Suprapubic skin (tissue), 4 donors: ENCODE results near the gene DOC2B. TPM values are rescaled to one million over a fixed set of nuclear protein-coding genes. Genes with fewer than 3 reads are reported as not detected.
A peak's percentile ranks its signal among the peaks of the same experiment; 100 is the strongest.

Experiments
- DNase-seq, 2 donors: peaks; one replicate each; pipeline ENCODE4 v3.0.0-alpha.2; 2019; ENCODE audit warnings: low spot score in 2 of 2
- H3K27ac ChIP-seq: fragments of 200-600 bp; sonication (generic); one replicate; pipeline ENCODE4 v1.5.1; 2019
- H3K27me3 ChIP-seq: fragments of 200-600 bp; sonication (generic); one replicate; pipeline ENCODE4 v1.5.1; 2019
- H3K36me3 ChIP-seq: fragments of 200-600 bp; sonication (generic); one replicate; pipeline ENCODE4 v1.5.1; 2019
- H3K4me1 ChIP-seq: fragments of 200-600 bp; sonication (generic); one replicate; pipeline ENCODE4 v1.5.1; 2019
- H3K4me3 ChIP-seq: fragments of 200-600 bp; sonication (generic); one replicate; pipeline ENCODE4 v1.5.1; 2019; ENCODE audit warnings: mild to moderate bottlenecking
- H3K9me3 ChIP-seq: fragments of 200-600 bp; sonication (generic); one replicate; pipeline ENCODE4 v1.5.1; 2019
- CTCF ChIP-seq, 2 donors: fragments of 200-600 bp in 1 of 2; fragments of 450-650 bp in 1 of 2; sonication (generic) in 1 of 2; IDR thresholded peaks; one replicate each; pipeline ENCODE4 v1.5.1; 2016 to 2019; ENCODE audit warnings: antibody characterized with exemption in 2 of 2, mild to moderate bottlenecking in 1 of 2, moderate library complexity in 1 of 2
- EP300 ChIP-seq: sonication (generic); formaldehyde crosslinking; IDR thresholded peaks from one replicate; pipeline ENCODE4 v1.6.1; 2017; ENCODE audit warnings: antibody characterized with exemption
- POLR2A ChIP-seq, 2 donors: fragments of 450-650 bp; IDR thresholded peaks; one replicate each; pipeline ENCODE4 v1.6.1; 2017; ENCODE audit warnings: antibody characterized with exemption in 2 of 2, mild to moderate bottlenecking in 2 of 2, moderate library complexity in 2 of 2
- POLR2AphosphoS5 ChIP-seq, 3 donors: sonication (generic); formaldehyde crosslinking; IDR thresholded peaks; one replicate each; pipeline ENCODE4 v1.6.1; 2017; ENCODE audit warnings: antibody characterized with exemption in 3 of 3
- WGBS: methylation state at CpG from one replicate; pipeline ENCODE4 v1.1.5; 2018; 5-methylcytosine and 5-hydroxymethylcytosine counted together
- total RNA-seq, 4 donors: library from RNA; depleted of rRNA; stranded (reverse); fragments of >200 nt; gene quantifications; one replicate each; pipeline ENCODE4 v1.1.0, GENCODE V29; 2016

Gene DOC2B
- total RNA-seq, 4 donors from 2014 or later: 1.8 to 19.4 (median 6.1) TPM

- 91% methylated on average over 27 of the region's 27 CpGs for WGBS
- Histone ChIP-seq H3K36me3 (no peaks in the 10 kb centered on the region), H3K9me3 (no peaks in the 10 kb centered on the region), H3K4me3 (no peak overlapping the region), H3K4me1 (peaks cover 5% of the 10 kb centered on the region), H3K27ac (no peak overlapping the region), H3K27me3 (no peaks in the 10 kb centered on the region)
- no peak for TF ChIP-seq POLR2A (IDR thresholded peaks at IDR 0.05)
- no peak for TF ChIP-seq CTCF (IDR thresholded peaks at IDR 0.05)
- no peak for TF ChIP-seq EP300
- TF ChIP-seq POLR2AphosphoS5 (IDR thresholded peaks at IDR 0.05): no peak
- DNase-seq: peak; percentile 56 to 69
These were observed 34.3 kb downstream of the DOC2B start for GRCh38 chr17:146983-147761.

DNA sequence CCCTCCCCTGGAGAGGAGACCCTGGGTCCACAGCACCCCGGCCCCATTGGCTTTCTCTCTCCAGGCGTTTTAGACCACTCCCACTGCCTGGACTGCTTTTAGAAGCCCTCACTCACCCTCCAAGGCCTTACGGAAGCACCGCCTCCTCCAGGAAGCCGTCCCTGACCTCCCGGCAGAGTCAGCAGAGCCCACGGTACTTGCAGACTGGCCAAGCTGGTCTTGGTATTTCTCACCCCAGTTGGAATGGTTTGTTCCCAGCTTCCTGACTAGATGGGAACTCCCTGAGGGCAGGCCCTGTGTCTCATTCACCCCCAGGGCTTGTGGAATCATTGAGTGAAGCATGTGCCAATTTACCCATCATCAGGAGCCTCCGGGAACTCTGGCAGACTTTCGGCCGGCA lies 34.9 kb downstream of the DOC2B start:
- no peaks in the 10 kb centered on the region for H3K9me3 ChIP-seq
- H3K4me3 ChIP-seq: no peak overlapping the region
- TF ChIP-seq EP300 (no peak), CTCF (IDR thresholded peaks at IDR 0.05) (no peak), POLR2AphosphoS5 (IDR thresholded peaks at IDR 0.05) (no peak), POLR2A (IDR thresholded peaks at IDR 0.05) (no peak)
- H3K27me3 ChIP-seq: no peaks in the 10 kb centered on the region
- no peak overlapping the region for H3K27ac ChIP-seq
- H3K36me3 ChIP-seq: no peaks in the 10 kb centered on the region
- DNase-seq: peak; percentile 49 to 65
- peaks cover 5% of the 10 kb centered on the region for H3K4me1 ChIP-seq
- 81% methylated on average over 9 of the region's 10 CpGs for WGBS

GRCh38 chr17:145671-146541 lies 35.5 kb downstream of the DOC2B start:
- Histone ChIP-seq H3K4me3 (no peak overlapping the region), H3K27ac (no peak overlapping the region), H3K4me1 (peaks cover 5% of the 10 kb centered on the region), H3K27me3 (no peaks in the 10 kb centered on the region), H3K36me3 (no peaks in the 10 kb centered on the region), H3K9me3 (no peaks in the 10 kb centered on the region)
- WGBS: 81% methylated on average over 11 of the region's 16 CpGs
- TF ChIP-seq CTCF (IDR thresholded peaks at IDR 0.05): no peak
- no peak for TF ChIP-seq POLR2A (IDR thresholded peaks at IDR 0.05)
- no peak for TF ChIP-seq EP300
- no peak for TF ChIP-seq POLR2AphosphoS5 (IDR thresholded peaks at IDR 0.05)
- DNase-seq: peak; percentile 48 to 74

GRCh38 chr17:144936-145670 lies 36.3 kb downstream of the DOC2B start:
- 84% methylated on average over 7 of the region's 7 CpGs for WGBS
- Histone ChIP-seq H3K9me3 (no peaks in the 10 kb centered on the region), H3K27ac (no peak overlapping the region), H3K4me1 (peaks cover 5% of the 10 kb centered on the region), H3K4me3 (no peak overlapping the region), H3K27me3 (no peaks in the 10 kb centered on the region), H3K36me3 (no peaks in the 10 kb centered on the region)
- TF ChIP-seq EP300: no peak
- DNase-seq: peak; percentile 40 to 57

DNA sequence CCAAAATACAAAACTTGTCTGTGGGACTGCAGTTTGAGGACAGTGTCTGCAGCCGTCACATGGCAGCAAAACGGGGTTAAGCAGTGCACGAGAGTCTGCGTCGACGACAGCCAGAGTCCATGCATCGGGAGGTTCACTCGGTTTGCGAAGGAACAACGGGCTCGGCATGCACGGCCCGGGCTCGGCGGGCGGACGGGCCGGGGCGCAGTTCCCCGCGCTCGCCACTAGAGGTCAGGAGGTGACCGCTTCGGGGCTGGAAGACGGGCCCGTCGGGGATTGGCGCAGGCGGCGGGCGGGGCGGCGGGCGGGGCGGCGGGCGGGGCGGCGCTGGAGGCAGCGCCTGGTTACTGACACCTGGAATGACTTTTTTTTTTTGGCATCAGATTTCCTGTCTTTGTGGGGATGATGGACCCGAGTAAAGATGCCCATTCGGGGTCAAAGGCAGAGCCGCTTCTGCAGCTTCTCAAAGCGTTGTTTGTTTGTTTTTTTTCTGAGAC lies 37.6 kb downstream of the DOC2B start:
- no peak overlapping the region for H3K27ac ChIP-seq
- H3K4me1 ChIP-seq: peaks cover 5% of the 10 kb centered on the region
- peak; percentile 82 to 89 for DNase-seq
- TF ChIP-seq EP300: no peak
- TF ChIP-seq CTCF (IDR thresholded peaks at IDR 0.05): peak; percentile 77 to 98
- 11% methylated on average over 8 of the region's 44 CpGs for WGBS
- H3K27me3 ChIP-seq: no peaks in the 10 kb centered on the region
- no peak overlapping the region for H3K4me3 ChIP-seq
- no peaks in the 10 kb centered on the region for H3K36me3 ChIP-seq
- no peaks in the 10 kb centered on the region for H3K9me3 ChIP-seq
